Urinary bladder (tissue), 4 donors: ENCODE results near the gene SPECC1L. TPM values are rescaled to one million over a fixed set of nuclear protein-coding genes. Genes with fewer than 3 reads are reported as not detected.
"Not testable (repeated sequence)": the region's sequence is repeated elsewhere in the genome, so short reads cannot be mapped to it uniquely, and the experiment has no call there.

Experiments
- DNase-seq: peaks from one replicate; pipeline ENCODE4 v3.0.0-alpha.2; 2015; ENCODE audit errors: extremely low spot score
- H3K27ac ChIP-seq: one replicate; pipeline ENCODE4 v1.5.1; 2013; ENCODE audit warnings: low read depth, mild to moderate bottlenecking, moderate library complexity
- H3K36me3 ChIP-seq: one replicate; pipeline ENCODE4 v1.6.1; 2013; ENCODE audit warnings: mild to moderate bottlenecking, moderate library complexity; ENCODE audit not compliant: insufficient read depth
- H3K4me1 ChIP-seq: one replicate; pipeline ENCODE4 v1.6.1; 2013; ENCODE audit warnings: mild to moderate bottlenecking, moderate library complexity; ENCODE audit not compliant: insufficient read depth
- H3K4me3 ChIP-seq: one replicate; pipeline ENCODE4 v1.5.1; 2013; ENCODE audit warnings: low read depth, low read length
- WGBS: extraction: QIAGEN DNeasy Blood & Tissue Kit; methylation state at CpG from one replicate; pipeline ENCODE4 v1.1.7; 2013; 5-methylcytosine and 5-hydroxymethylcytosine counted together
- polyA plus RNA-seq: library from polyadenylated mRNA; stranded (reverse); fragments of 200-250 nt; gene quantifications from one replicate; pipeline ENCODE4 v1.2.3, GENCODE V29; 2013
- total RNA-seq: library from RNA; depleted of rRNA; stranded (reverse); fragments of >200 nt; gene quantifications from one replicate; pipeline ENCODE4 v1.2.3, GENCODE V29; 2014
- donor health status: healthy with polysubstance abuse.
- donor health status: healthy.

SPECC1L gene
- total and polyA plus RNA-seq, 2 donors: 29.8 to 50.3 TPM

- not testable (repeated sequence) for H3K27ac ChIP-seq, H3K4me3 ChIP-seq, H3K4me1 ChIP-seq, DNase-seq, H3K36me3 ChIP-seq
- WGBS: 93% methylated on average over 13 of the region's 13 CpGs
Observed at GRCh38 chr22:24238101-24238694, 32.4 kb upstream of the SPECC1L start.

- Histone ChIP-seq H3K4me1 (peaks cover 2% of the 10 kb centered on the region), H3K27ac (no peak overlapping the region), H3K4me3 (no peak overlapping the region), H3K36me3 (no peaks in the 10 kb centered on the region)
- WGBS: 88% methylated on average over 6 of the region's 6 CpGs
- no peak for DNase-seq
Observed at GRCh38 chr22:24240381-24240780, 30.2 kb upstream of the SPECC1L start.

DNA sequence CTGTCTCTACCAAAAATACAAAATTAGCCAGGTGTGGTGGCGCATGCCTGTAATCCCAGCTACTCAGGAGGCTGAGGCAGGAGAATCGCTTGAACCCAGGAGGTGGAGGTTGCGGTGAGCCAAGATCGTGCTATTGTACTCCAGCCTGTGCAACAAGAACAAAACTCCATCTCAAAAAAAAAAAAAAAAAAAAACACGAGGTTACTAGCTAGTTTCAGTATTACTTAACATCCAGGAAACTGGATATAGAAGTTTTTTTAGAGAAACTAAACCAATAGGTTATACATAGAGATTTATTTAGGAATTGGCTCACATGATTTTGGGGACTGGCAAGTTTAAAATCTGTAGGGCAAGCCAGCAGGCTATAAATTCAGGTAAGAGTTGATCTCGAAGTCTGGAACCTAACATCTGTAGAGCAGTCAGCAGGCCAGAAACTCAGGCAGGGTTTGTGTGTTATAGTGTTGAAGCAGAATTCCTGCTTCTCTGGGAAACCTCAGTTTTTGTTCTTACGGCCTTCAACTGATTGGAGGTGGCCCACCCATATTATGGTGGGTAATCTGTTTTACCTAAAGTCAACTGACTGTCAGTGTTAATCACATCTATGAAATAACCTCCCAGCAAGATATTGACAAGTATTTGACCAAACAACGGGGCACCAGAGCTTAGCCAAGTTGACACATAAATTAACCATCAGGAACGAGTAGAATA is 29.5 kb upstream of the SPECC1L start:
- H3K4me1 ChIP-seq, H3K4me3 ChIP-seq, DNase-seq, H3K27ac ChIP-seq, H3K36me3 ChIP-seq: not testable (repeated sequence)
- 89% methylated on average over 9 of the region's 9 CpGs for WGBS

DNA sequence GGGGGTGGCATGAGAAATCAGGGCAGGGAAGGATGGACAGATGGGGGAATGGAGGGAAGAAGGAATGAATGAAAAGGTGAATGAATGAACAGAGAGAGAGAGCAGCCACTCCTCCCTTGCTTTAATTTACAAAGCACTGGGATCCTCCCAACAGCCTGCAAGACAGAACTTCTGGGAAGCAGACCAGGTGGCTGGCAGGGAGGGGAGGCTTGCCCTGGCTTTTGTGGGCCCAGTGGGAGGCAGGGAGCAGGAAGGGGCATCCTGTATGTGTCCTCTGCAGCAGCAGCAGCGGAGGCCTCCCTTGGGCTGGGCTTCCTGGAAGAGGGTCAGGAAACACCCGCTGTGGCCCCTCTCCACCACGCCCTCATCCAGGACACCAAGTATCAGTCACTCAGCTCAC is 27.2 kb upstream of the SPECC1L start:
- H3K36me3 ChIP-seq, H3K4me3 ChIP-seq, DNase-seq, H3K4me1 ChIP-seq, H3K27ac ChIP-seq: not testable (repeated sequence)
- 64% methylated on average over 3 of the region's 3 CpGs for WGBS

- Histone ChIP-seq H3K27ac (peak overlapping the region; percentile 49), H3K4me1 (peaks cover 2% of the 10 kb centered on the region), H3K4me3 (peak overlapping the region; percentile 4), H3K36me3 (no peaks in the 10 kb centered on the region)
- DNase-seq: no peak
- 58% methylated on average over 19 of the region's 19 CpGs for WGBS
Observed at GRCh38 chr22:24244144-24244787, 26.4 kb upstream of the SPECC1L start.

GRCh38 chr22:24245030-24245431 is 25.6 kb upstream of the SPECC1L start, which contains the start of gene GGT5:
Gene GGT5, minus strand, starts transcription at chr22:24245082. Its CDS starts 357 bp downstream, at chr22:24244725.
- DNase-seq, H3K4me1 ChIP-seq, H3K36me3 ChIP-seq: not testable (repeated sequence)
- H3K27ac ChIP-seq: peak within 1 kb of the TSS; percentile 83
- WGBS: 23% methylated on average over 12 of the region's 12 CpGs
- peak within 1 kb of the TSS; percentile 4 for H3K4me3 ChIP-seq

DNA sequence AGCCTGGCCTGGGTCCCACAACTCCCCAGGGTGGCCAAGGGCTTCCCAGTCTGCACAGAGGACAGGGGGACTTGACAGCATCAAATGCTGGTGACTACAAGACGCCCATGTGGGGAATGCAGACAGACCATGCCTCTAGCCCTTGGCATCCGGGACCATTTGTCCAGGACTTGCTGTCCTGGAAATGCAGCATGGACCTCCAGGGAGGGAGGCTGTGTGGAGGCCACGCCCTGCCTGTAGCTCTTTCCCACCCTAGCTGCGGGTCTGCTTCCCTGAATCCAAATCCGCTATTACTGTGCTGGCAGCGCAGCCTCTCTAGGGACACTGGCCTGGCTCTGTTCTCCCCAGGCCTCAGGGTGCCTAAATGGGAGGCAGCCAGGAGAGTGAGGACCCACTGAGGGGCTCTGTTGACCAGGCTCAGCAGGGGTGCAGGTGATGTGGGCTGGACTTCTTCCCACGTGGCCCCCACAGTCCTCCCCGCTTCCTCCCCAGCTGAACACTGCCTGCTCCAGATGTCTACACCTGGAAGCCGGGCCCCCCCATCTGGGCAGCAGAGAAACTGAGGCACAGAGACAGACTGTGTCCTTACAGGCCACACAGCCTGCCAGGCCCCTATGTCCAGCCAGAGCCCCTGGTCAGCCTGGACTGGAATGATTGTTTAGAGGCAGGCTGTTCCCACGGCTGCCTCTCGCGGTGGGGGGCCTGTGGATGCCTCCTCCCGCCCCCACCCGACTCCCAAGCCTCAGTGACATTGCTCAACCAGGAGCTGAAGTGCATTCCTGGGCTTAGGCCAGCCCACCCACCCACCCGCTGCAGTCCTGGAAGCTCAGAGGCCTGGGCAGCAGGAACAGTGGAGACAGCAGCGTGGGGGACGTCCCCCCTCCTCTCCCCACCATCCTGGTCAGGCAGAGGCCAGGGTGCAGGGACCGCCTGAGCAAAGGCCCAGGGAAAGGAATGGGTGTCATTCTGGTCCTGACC is 24.8 kb upstream of the SPECC1L start:
- WGBS: 50% methylated on average over 18 of the region's 18 CpGs
- H3K4me3 ChIP-seq: not testable (repeated sequence)

GRCh38 chr22:24247011-24247507 is 23.6 kb upstream of the SPECC1L start:
- no peak overlapping the region for H3K4me3 ChIP-seq
- peak overlapping the region; percentile 43 for H3K27ac ChIP-seq
- WGBS: 62% methylated on average over 6 of the region's 6 CpGs
- no peak for DNase-seq
- H3K36me3 ChIP-seq: no peaks in the 10 kb centered on the region
- peaks cover 2% of the 10 kb centered on the region for H3K4me1 ChIP-seq

More for the DNA sequence above, 24.8 kb upstream of the SPECC1L start:
- not testable (repeated sequence) for DNase-seq, H3K4me1 ChIP-seq, H3K36me3 ChIP-seq
- peak overlapping the region; percentile 83 for H3K27ac ChIP-seq

- WGBS: 27% methylated on average over 23 of the region's 23 CpGs
- H3K4me1 ChIP-seq: no peaks in the 10 kb centered on the region
- H3K27ac ChIP-seq: peak overlapping the region; percentile 11
- no peak for DNase-seq
- no peaks in the 10 kb centered on the region for H3K36me3 ChIP-seq
- no peak overlapping the region for H3K4me3 ChIP-seq
Observed at GRCh38 chr22:24247564-24248344, 22.9 kb upstream of the SPECC1L start.

- DNase-seq: not testable (repeated sequence)
Observed at GRCh38 chr22:24248611-24249010, 22.0 kb upstream of the SPECC1L start.

GRCh38 chr22:24249413-24249812 is 21.2 kb upstream of the SPECC1L start:
- not testable (repeated sequence) for H3K4me1 ChIP-seq, H3K27ac ChIP-seq, H3K4me3 ChIP-seq, H3K36me3 ChIP-seq, DNase-seq
- 94% methylated on average over 7 of the region's 8 CpGs for WGBS

More at GRCh38 chr22:24248611-24249010, 22.0 kb upstream of the SPECC1L start:
- not testable (repeated sequence) for H3K4me1 ChIP-seq, H3K27ac ChIP-seq, H3K36me3 ChIP-seq, H3K4me3 ChIP-seq
- WGBS: 94% methylated on average over 15 of the region's 15 CpGs

DNA sequence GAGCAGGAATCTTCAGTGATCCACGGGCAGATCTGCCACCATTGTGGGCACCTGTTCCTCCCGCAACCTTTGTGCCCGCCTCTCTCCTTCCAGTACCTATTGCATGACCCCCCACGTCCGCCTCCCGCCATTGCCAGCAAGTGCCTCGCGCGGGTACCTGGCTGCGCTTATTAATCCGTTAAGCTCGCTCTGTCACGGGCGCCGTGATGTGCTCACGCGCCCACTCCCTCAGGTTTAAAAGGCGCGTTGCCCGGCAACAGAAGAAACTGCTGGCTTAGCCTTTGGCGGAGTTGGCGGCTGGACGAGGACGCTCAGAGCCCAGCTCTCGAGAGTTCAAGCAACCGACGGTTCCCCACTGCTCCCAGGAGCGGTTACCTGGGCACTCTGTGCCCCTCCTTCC is 19.3 kb upstream of the SPECC1L start:
- DNase-seq, H3K36me3 ChIP-seq: not testable (repeated sequence)
- 94% methylated on average over 21 of the region's 28 CpGs for WGBS

More for the DNA sequence above, 19.3 kb upstream of the SPECC1L start:
- H3K27ac ChIP-seq, H3K4me1 ChIP-seq, H3K4me3 ChIP-seq: not testable (repeated sequence)
